ENCODE data around the gene PPIE. TPM values are rescaled to one million over a fixed set of nuclear protein-coding genes. Genes with fewer than 3 reads are reported as not detected.

The PPIE gene
- 62.8 and 71.0 TPM in 2 replicates for total RNA-seq (2021)
- Bru-seq, nascent RNA, result percentile 78 among the genes with signal in this experiment
- percentile 68 among the genes with signal in this experiment for BruChase-seq, experiment 1, labeled RNA remaining after a 2-hour chase
- BruChase-seq, experiment 2, labeled RNA remaining after a 6-hour chase, result percentile 65 among the genes with signal in this experiment
- long read RNA-seq, transcript PPIE-201 (10 exons, 1,277 nt), result major isoform, 224 of 321 reads
- long read RNA-seq, transcript PPIE-202 (10 exons, 1,079 nt), result minor isoform, 5 of 321 reads
- long read RNA-seq, partial matches to known transcripts, result 18 of 321 reads
- long read RNA-seq, other reads (novel, unspliced or antisense), result 68 of 321 reads

GRCh38 chr1:39738622-39739366 is at the start of gene PPIE:
Gene PPIE, plus strand, starts transcription at chr1:39738882. Its CDS starts 19 bp downstream, at chr1:39738901.
- DNase-seq (ENCODE audit: low spot score), result peak; percentile 97
- CTCF ChIA-PET, result interaction anchor here (0.5 to 1.5 kb wide), 3 partner anchors 133 to 699 kb away, joined by 3 to 7 read pairs (median 3); no protein-coding TSS in a partner anchor
- Histone ChIP-seq H3K27ac (ENCODE audit: low read depth, low read length, poor library complexity, severe bottlenecking) (peak within 1 kb of the TSS; percentile 82), H3K4me1 (ENCODE audit: insufficient read depth, low read length, poor library complexity, severe bottlenecking) (peaks cover 9% of the 10 kb centered on the region), H3K36me3 (ENCODE audit: insufficient read depth, low read length, poor library complexity, severe bottlenecking) (peaks cover 32% of the 10 kb centered on the region), H3K9me3 (ENCODE audit: low read depth, low read length, poor library complexity, severe bottlenecking) (no peaks in the 10 kb centered on the region), H3K4me3 (ENCODE audit: low read depth, low read length, poor library complexity, severe bottlenecking) (peak within 1 kb of the TSS; percentile 83), H3K27me3 (replicated peaks; ENCODE audit: insufficient read depth, low read depth, low read length, poor library complexity) (no peaks in the 10 kb centered on the region)
- no TSS peak for BruUV-seq (replicated peaks)
- intact Hi-C loops (cut with micrococcal nuclease; ENCODE audit: unreplicated experiment), result no loop called here
- POLR2A ChIA-PET (ENCODE audit: low non-redundant PET), result interaction anchor here (0.6 to 0.7 kb wide), 3 partner anchors 48 to 252 kb away, joined by 4 to 14 read pairs (median 7); no protein-coding TSS in a partner anchor
- no peak for TF ChIP-seq EZH2 (IDR thresholded peaks at IDR 0.05; ENCODE audit: borderline replicate concordance, low read depth, low read length, poor library complexity, severe bottlenecking)
- TF ChIP-seq, protein P1, sequence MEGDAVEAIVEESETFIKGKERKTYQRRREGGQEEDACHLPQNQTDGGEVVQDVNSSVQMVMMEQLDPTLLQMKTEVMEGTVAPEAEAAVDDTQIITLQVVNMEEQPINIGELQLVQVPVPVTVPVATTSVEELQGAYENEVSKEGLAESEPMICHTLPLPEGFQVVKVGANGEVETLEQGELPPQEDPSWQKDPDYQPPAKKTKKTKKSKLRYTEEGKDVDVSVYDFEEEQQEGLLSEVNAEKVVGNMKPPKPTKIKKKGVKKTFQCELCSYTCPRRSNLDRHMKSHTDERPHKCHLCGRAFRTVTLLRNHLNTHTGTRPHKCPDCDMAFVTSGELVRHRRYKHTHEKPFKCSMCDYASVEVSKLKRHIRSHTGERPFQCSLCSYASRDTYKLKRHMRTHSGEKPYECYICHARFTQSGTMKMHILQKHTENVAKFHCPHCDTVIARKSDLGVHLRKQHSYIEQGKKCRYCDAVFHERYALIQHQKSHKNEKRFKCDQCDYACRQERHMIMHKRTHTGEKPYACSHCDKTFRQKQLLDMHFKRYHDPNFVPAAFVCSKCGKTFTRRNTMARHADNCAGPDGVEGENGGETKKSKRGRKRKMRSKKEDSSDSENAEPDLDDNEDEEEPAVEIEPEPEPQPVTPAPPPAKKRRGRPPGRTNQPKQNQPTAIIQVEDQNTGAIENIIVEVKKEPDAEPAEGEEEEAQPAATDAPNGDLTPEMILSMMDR (conservative IDR thresholded peaks at IDR 0.05; ENCODE audit: low read depth, low read length), result no peak

DNA sequence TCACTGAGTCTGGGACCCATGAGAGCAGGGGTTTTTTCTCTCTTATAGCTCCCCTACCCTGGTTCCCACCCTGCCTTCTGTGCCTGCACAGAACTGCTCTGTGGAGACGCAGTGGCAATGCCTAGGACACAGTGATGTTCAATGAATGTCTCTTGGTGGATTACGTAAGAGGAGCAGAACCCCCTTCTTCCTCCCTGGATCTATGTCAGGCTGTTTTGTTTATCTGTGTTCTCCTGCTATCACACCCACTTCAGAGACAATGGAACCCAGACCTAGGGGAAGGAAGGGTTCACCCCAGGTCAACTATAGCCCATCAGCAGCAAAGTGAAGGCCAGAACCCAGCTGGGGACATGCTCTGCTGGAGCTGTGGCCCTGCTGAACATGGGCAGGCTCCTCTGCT is 49.5 kb upstream of the PPIE start:
- no TSS peak for BruUV-seq (replicated peaks)
- peaks cover 70% of the 10 kb centered on the region for H3K27me3 ChIP-seq (replicated peaks; ENCODE audit: insufficient read depth, low read depth, low read length, poor library complexity)

GRCh38 chr1:39689635-39690034 is 49.0 kb upstream of the PPIE start:
- Histone ChIP-seq H3K36me3 (ENCODE audit: insufficient read depth, low read length, poor library complexity, severe bottlenecking) (no peaks in the 10 kb centered on the region), H3K4me1 (ENCODE audit: insufficient read depth, low read length, poor library complexity, severe bottlenecking) (peaks cover 11% of the 10 kb centered on the region), H3K27me3 (replicated peaks; ENCODE audit: insufficient read depth, low read depth, low read length, poor library complexity) (peaks cover 70% of the 10 kb centered on the region), H3K27ac (ENCODE audit: low read depth, low read length, poor library complexity, severe bottlenecking) (no peak overlapping the region), H3K4me3 (ENCODE audit: low read depth, low read length, poor library complexity, severe bottlenecking) (no peak overlapping the region), H3K9me3 (ENCODE audit: low read depth, low read length, poor library complexity, severe bottlenecking) (no peaks in the 10 kb centered on the region)
- no peak for TF ChIP-seq EZH2 (IDR thresholded peaks at IDR 0.05; ENCODE audit: borderline replicate concordance, low read depth, low read length, poor library complexity, severe bottlenecking)
- TF ChIP-seq, protein P1 (conservative IDR thresholded peaks at IDR 0.05; ENCODE audit: low read depth, low read length), result no peak
- no TSS peak for BruUV-seq (replicated peaks)
- peak; percentile 17 for DNase-seq (ENCODE audit: low spot score)
- CTCF ChIA-PET, result interaction anchor here (0.5 kb wide), 1 partner anchor 224 kb away, joined by 9 read pairs; no protein-coding TSS in a partner anchor
- intact Hi-C loops (cut with micrococcal nuclease; ENCODE audit: unreplicated experiment), result no loop called here
- POLR2A ChIA-PET (ENCODE audit: low non-redundant PET), result no interaction called here

More for the DNA sequence above, 49.5 kb upstream of the PPIE start:
- ChIA-PET CTCF (interaction anchor here (0.5 kb wide), 1 partner anchor 225 kb away, joined by 9 read pairs; no protein-coding TSS in a partner anchor), POLR2A (ENCODE audit: low non-redundant PET) (no interaction called here)
- intact Hi-C loops (cut with micrococcal nuclease; ENCODE audit: unreplicated experiment), result no loop called here
- no peak for DNase-seq (ENCODE audit: low spot score)
- Histone ChIP-seq H3K4me3 (ENCODE audit: low read depth, low read length, poor library complexity, severe bottlenecking) (no peak overlapping the region), H3K4me1 (ENCODE audit: insufficient read depth, low read length, poor library complexity, severe bottlenecking) (peaks cover 11% of the 10 kb centered on the region), H3K27ac (ENCODE audit: low read depth, low read length, poor library complexity, severe bottlenecking) (no peak overlapping the region), H3K36me3 (ENCODE audit: insufficient read depth, low read length, poor library complexity, severe bottlenecking) (no peaks in the 10 kb centered on the region), H3K9me3 (ENCODE audit: low read depth, low read length, poor library complexity, severe bottlenecking) (no peaks in the 10 kb centered on the region)
- TF ChIP-seq EZH2 (IDR thresholded peaks at IDR 0.05; ENCODE audit: borderline replicate concordance, low read depth, low read length, poor library complexity, severe bottlenecking), result no peak
- TF ChIP-seq, protein P1 (conservative IDR thresholded peaks at IDR 0.05; ENCODE audit: low read depth, low read length), result no peak
